HCT116 (cell line): ENCODE data around the gene TEAD1. TPM values are rescaled to one million over a fixed set of nuclear protein-coding genes. Genes with fewer than 3 reads are reported as not detected.

Experiments
- ATAC-seq: fragments of 200-7000 bp; cut with Tn5 transposase; 2 replicates; pipeline ENCODE4 v1.9.1; 2020; ENCODE audit warnings: mild to moderate bottlenecking, moderate library complexity
- BruUV-seq: library from RNA; stranded (reverse); fragments of 400-500 nt; replicated peaks from 2 replicates; lab custom pipeline; 2021; lab: Mats Ljungman, UMichigan
- CTCF ChIA-PET: fragments of 300-600 bp; sonication (Branson Sonifier 250); formaldehyde crosslinking; loops from one replicate; lab custom pipeline; 2021; ENCODE audit warnings: antibody characterized with exemption; lab: Charles Lee
- POLR2A ChIA-PET: fragments of 300-600, 350-600 bp; sonication (Branson Sonifier 250); formaldehyde crosslinking; loops from one replicate; lab custom pipeline; 2021; ENCODE audit warnings: antibody characterized with exemption; lab: Charles Lee
- RAD21 ChIA-PET, 2 experiments: fragments of 300-600 bp; sonication (Branson Sonifier 250); formaldehyde crosslinking; loops; one replicate each; lab custom pipeline; 2023; ENCODE audit warnings: low total read pairs in 2 of 2; ENCODE audit not compliant: uncharacterized antibody in 2 of 2, unreplicated experiment in 2 of 2, low non-redundant PET in 1 of 2; lab: Charles Lee
- DNase-seq: peaks from one replicate; pipeline ENCODE4 v3.0.0-alpha.2; 2010; ENCODE audit warnings: low read depth, low spot score
- H2AFZ ChIP-seq: fragments of 200-600 bp; shearing (Covaris generic), sonication (generic); 2 replicates; pipeline ENCODE4 v1.6.1; 2017; ENCODE audit warnings: low read depth, mixed run types, mixed read lengths, antibody characterized with exemption, low read length; ENCODE audit not compliant: poor library complexity, severe bottlenecking
- H3K27ac ChIP-seq: 2 replicates; pipeline ENCODE4 v1.5.1; 2012; ENCODE audit warnings: low read depth, low read length
- H3K27me3 ChIP-seq: fragments of 200-600 bp; sonication (generic); 2 replicates; pipeline ENCODE4 v1.6.1; 2016; ENCODE audit warnings: mixed run types, low read length, mixed read lengths; ENCODE audit not compliant: insufficient read depth
- H3K36me3 ChIP-seq, 2 experiments: fragments of 200-500 bp in 1 of 2; fragments of 200-600 bp in 1 of 2; sonication (Bioruptor generic) in 1 of 2; sonication (generic) in 1 of 2; 2 replicates each; pipeline versions ENCODE4 v1.5.1 to v1.6.1; 2014 to 2016; ENCODE audit warnings: low read length in 2 of 2, inconsistent platforms in 1 of 2, mixed read lengths in 1 of 2, mixed run types in 1 of 2; ENCODE audit not compliant: insufficient read depth in 2 of 2, control insufficient read depth in 1 of 2
- H3K4me1 ChIP-seq, 2 experiments: fragments of 200-600 bp in 1 of 2; sonication (generic) in 1 of 2; 2 replicates each; pipeline versions ENCODE4 v1.5.1 to v1.6.1; 2012 to 2017; ENCODE audit warnings: low read length in 2 of 2, inconsistent platforms in 1 of 2, mild to moderate bottlenecking in 1 of 2, mixed read lengths in 1 of 2, mixed run types in 1 of 2, moderate library complexity in 1 of 2; ENCODE audit not compliant: insufficient read depth in 2 of 2, control insufficient read depth in 1 of 2
- H3K4me2 ChIP-seq: fragments of 200-600 bp; sonication (generic); 2 replicates; pipeline ENCODE4 v1.6.1; 2017; ENCODE audit warnings: mixed run types, low read length, mixed read lengths
- H3K4me3 ChIP-seq, 2 experiments: fragments of 200-600 bp in 1 of 2; sonication (generic) in 1 of 2; replicated peaks in 1 of 2; 2 replicates each; pipeline ENCODE4 v1.5.1; 2011 to 2016; ENCODE audit warnings: low read length in 2 of 2, control low read depth in 1 of 2, low read depth in 1 of 2, mild to moderate bottlenecking in 1 of 2, mixed read lengths in 1 of 2, mixed run types in 1 of 2
- H3K79me2 ChIP-seq: fragments of 200-600 bp; sonication (generic); 2 replicates; pipeline ENCODE4 v1.6.1; 2017; ENCODE audit warnings: mild to moderate bottlenecking, mixed run types, low read length, moderate library complexity, mixed read lengths; ENCODE audit not compliant: insufficient read depth
- H3K9ac ChIP-seq: fragments of 200-600 bp; sonication (generic); 2 replicates; pipeline ENCODE4 v1.6.1; 2016; ENCODE audit warnings: low read length, mixed read lengths
- H3K9me2 ChIP-seq: fragments of 200-600 bp; sonication (generic), shearing (Covaris generic); 2 replicates; pipeline ENCODE4 v1.6.1; 2017; ENCODE audit warnings: mixed run types, mild to moderate bottlenecking, moderate library complexity; ENCODE audit not compliant: insufficient read depth
- H3K9me3 ChIP-seq, 2 experiments: fragments of 200-500 bp in 1 of 2; fragments of 200-600 bp in 1 of 2; sonication (Bioruptor generic) in 1 of 2; sonication (generic) in 1 of 2; 2 replicates each; pipeline ENCODE4 v1.6.1; 2014 to 2017; ENCODE audit warnings: low read length in 2 of 2, mixed read lengths in 2 of 2, inconsistent platforms in 1 of 2, low read depth in 1 of 2, mild to moderate bottlenecking in 1 of 2, mixed run types in 1 of 2, moderate library complexity in 1 of 2; ENCODE audit not compliant: control insufficient read depth in 1 of 2, insufficient read depth in 1 of 2
- H4K20me1 ChIP-seq: fragments of 200-600 bp; sonication (generic), shearing (Covaris generic); 2 replicates; pipeline ENCODE4 v1.6.1; 2017; ENCODE audit warnings: mixed run types, mild to moderate bottlenecking, moderate library complexity; ENCODE audit not compliant: insufficient read depth
- CEBPB ChIP-seq: IDR thresholded peaks from 2 replicates; pipeline ENCODE4 v1.6.1; 2012; ENCODE audit warnings: low read depth
- EZH2phosphoT487 ChIP-seq: fragments of 200-600 bp; IDR thresholded peaks from 2 replicates; pipeline ENCODE4 v1.6.1; 2018; ENCODE audit warnings: antibody characterized with exemption, borderline replicate concordance
- MAX ChIP-seq: IDR thresholded peaks from 2 replicates; pipeline ENCODE4 v1.6.1; 2012
- REST ChIP-seq: IDR thresholded peaks from 2 replicates; pipeline ENCODE4 v1.6.1; 2012; ENCODE audit warnings: low read depth
- SIN3A ChIP-seq: IDR thresholded peaks from 2 replicates; pipeline ENCODE4 v1.6.1; 2012; ENCODE audit warnings: low read depth
- SP1 ChIP-seq: IDR thresholded peaks from 2 replicates; pipeline ENCODE4 v1.6.1; 2012; ENCODE audit warnings: low read depth
- SRF ChIP-seq: IDR thresholded peaks from 2 replicates; pipeline ENCODE4 v1.6.1; 2012; ENCODE audit warnings: low read depth
- YY1 ChIP-seq: IDR thresholded peaks from 2 replicates; pipeline ENCODE4 v1.6.1; 2011; ENCODE audit warnings: low read length, low read depth, moderate library complexity, mild to moderate bottlenecking; ENCODE audit not compliant: insufficient replicate concordance; ENCODE audit errors: extremely low read depth
- ZFX ChIP-seq: fragments of 450-650 bp; IDR thresholded peaks from 2 replicates; pipeline ENCODE4 v1.6.1; 2017
- ZNF274 ChIP-seq: fragments of 200-500 bp; sonication (Bioruptor generic); IDR thresholded peaks from 2 replicates; pipeline ENCODE4 v1.6.1; 2014; ENCODE audit warnings: mild to moderate bottlenecking, low read depth, low read length, inconsistent platforms
- intact Hi-C: fragments of 100-400 bp; cut with micrococcal nuclease; formaldehyde crosslinking; loops from 2 replicates; pipeline ENCODE4 v1.10.0; 2022
- total RNA-seq: library from RNA; stranded (reverse); gene quantifications from one replicate; pipeline ENCODE4 v1.2.1, GENCODE V29; 2021; ENCODE audit not compliant: unreplicated experiment

The TEAD1 gene
- total RNA-seq, 1 experiment from 2014 or later: 103 TPM

- no peak for TF ChIP-seq SRF
- no peak for TF ChIP-seq YY1
- no peak for TF ChIP-seq REST
- no peak for TF ChIP-seq CEBPB
- TF ChIP-seq SIN3A: no peak
- no peak for TF ChIP-seq ZFX
- TF ChIP-seq, all 23 proteins: peak for 0
These were observed 250.4 kb downstream of the TEAD1 start (continued) for GRCh38 chr11:12924650-12925049.

- Histone ChIP-seq H3K27me3 (no peaks in the 10 kb centered on the region), H3K9ac (no peak overlapping the region), H3K4me3 (no peak overlapping the region), H4K20me1 (0 out of 2 replicates have a peak, but pooled peaks cover 4% of the 10 kb centered on the region), H3K4me2 (no peak overlapping the region), H3K4me1 (no peaks in the 10 kb centered on the region), H3K9me2 (no peaks in the 10 kb centered on the region), H3K79me2 (no peaks in the 10 kb centered on the region), H3K36me3 (peaks cover 3% of the 10 kb centered on the region in 2 experiments; a peak in 1 of 4 replicates), H2AFZ (no peak overlapping the region), H3K9me3 (no peaks in the 10 kb centered on the region)
- CTCF ChIA-PET: interaction anchor here (1.4 kb wide), 1 partner anchor 594 kb away, joined by 4 read pairs; no protein-coding TSS in a partner anchor
- ATAC-seq: no peak
- no peak for DNase-seq
- intact Hi-C loops: no loop called here
- TF ChIP-seq MAX (no peak), SIN3A (no peak), EZH2phosphoT487 (no peak), CEBPB (no peak), SP1 (no peak), ZNF274 (no peak)
- TF ChIP-seq, all 23 proteins: peak for 0
- ChIA-PET POLR2A (no interaction called here), RAD21 (no interaction called here)
- BruUV-seq: no TSS peak
- H3K27ac ChIP-seq: no peak overlapping the region
These were observed 251.3 kb downstream of the TEAD1 start for GRCh38 chr11:12925520-12925919.
